Measurements from ENCODE around the gene ACOD1.

GRCh38 chr13:76934671-76935070 lies 13.6 kb upstream of the ACOD1 start:
- TF ChIP-seq CTCF (conservative IDR thresholded peaks at IDR 0.05; ENCODE audit: low read depth, low read length) (no peak), EZH2phosphoT487 (IDR thresholded peaks at IDR 0.05; ENCODE audit: borderline replicate concordance, low read length) (no peak)
